NT2/D1 (cell line): ENCODE measurements around the gene TUBGCP2.

Experiments
- SUZ12 ChIP-seq: IDR thresholded peaks from 2 replicates; pipeline ENCODE4 v1.6.1; 2011; ENCODE audit not compliant: insufficient read length, insufficient read depth; ENCODE audit errors: extremely low read depth
- YY1 ChIP-seq: IDR thresholded peaks from 2 replicates; pipeline ENCODE4 v1.6.1; 2011; ENCODE audit not compliant: insufficient read length, insufficient read depth
- ZNF274 ChIP-seq: IDR thresholded peaks from 2 replicates; pipeline ENCODE4 v1.6.1; 2011; ENCODE audit warnings: mild to moderate bottlenecking, low read depth, low read length

GRCh38 chr10:133308421-133309099, at the start of gene TUBGCP2, which contains the start of gene ZNF511:
- TF ChIP-seq YY1 (no peak), SUZ12 (no peak), ZNF274 (no peak)
